GM20000 (cell line): ENCODE results near the gene SREBF1.

Source experiments
- DNase-seq: peaks from one replicate; pipeline ENCODE4 v3.0.0; 2012; ENCODE audit warnings: low spot score
- TF ChIP-seq, protein P1 (sequence below): IDR thresholded peaks from 2 replicates; pipeline ENCODE4 v1.5.1; 2012; ENCODE audit warnings: mild to moderate bottlenecking, control low read depth; ENCODE audit errors: extremely low read depth, missing control alignments

SREBF1 gene

DNA sequence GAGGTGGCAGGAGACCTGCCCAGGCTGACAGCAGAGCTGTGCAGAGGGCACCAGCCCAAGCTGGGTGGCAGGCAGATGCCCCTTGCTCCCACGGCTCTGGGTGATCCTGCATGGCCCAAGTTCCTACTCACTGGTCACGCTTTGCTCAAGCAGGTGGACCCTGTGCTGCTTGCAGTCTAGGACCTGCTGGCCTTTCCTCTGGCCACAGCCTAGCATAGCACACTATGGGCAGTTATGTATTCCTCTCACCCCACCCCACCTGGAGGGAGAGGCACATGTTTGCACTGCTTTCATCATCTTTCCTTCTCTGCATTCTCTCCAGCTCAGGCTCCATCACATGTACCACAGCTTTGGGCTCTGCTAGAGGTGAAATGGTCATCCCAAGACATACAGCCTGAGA, 19.6 kb upstream of the SREBF1 start:
- no peak for DNase-seq
- TF ChIP-seq, protein P1, sequence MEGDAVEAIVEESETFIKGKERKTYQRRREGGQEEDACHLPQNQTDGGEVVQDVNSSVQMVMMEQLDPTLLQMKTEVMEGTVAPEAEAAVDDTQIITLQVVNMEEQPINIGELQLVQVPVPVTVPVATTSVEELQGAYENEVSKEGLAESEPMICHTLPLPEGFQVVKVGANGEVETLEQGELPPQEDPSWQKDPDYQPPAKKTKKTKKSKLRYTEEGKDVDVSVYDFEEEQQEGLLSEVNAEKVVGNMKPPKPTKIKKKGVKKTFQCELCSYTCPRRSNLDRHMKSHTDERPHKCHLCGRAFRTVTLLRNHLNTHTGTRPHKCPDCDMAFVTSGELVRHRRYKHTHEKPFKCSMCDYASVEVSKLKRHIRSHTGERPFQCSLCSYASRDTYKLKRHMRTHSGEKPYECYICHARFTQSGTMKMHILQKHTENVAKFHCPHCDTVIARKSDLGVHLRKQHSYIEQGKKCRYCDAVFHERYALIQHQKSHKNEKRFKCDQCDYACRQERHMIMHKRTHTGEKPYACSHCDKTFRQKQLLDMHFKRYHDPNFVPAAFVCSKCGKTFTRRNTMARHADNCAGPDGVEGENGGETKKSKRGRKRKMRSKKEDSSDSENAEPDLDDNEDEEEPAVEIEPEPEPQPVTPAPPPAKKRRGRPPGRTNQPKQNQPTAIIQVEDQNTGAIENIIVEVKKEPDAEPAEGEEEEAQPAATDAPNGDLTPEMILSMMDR, result no peak

DNA sequence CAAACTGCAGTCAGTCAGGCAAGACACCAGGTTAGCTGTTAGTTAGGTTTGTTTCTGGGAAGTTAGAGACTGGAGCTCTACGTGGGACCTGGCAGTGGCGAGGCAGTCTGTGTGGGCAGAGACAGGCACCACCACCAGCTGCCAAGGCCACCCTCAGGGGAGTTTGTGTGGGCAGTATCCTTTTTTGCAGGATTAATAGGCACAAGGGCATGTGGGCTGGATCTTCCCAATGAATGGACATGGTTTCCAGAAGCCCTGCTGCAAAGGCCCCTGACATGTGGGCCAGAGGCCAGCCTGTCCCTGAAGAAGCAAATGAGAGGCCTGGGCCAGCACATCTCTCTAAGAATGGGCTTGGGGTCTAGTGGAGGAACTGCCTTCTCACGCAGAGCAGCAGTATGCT, 19.2 kb upstream of the SREBF1 start:
- no peak for DNase-seq
- TF ChIP-seq, protein P1, result no peak

DNA sequence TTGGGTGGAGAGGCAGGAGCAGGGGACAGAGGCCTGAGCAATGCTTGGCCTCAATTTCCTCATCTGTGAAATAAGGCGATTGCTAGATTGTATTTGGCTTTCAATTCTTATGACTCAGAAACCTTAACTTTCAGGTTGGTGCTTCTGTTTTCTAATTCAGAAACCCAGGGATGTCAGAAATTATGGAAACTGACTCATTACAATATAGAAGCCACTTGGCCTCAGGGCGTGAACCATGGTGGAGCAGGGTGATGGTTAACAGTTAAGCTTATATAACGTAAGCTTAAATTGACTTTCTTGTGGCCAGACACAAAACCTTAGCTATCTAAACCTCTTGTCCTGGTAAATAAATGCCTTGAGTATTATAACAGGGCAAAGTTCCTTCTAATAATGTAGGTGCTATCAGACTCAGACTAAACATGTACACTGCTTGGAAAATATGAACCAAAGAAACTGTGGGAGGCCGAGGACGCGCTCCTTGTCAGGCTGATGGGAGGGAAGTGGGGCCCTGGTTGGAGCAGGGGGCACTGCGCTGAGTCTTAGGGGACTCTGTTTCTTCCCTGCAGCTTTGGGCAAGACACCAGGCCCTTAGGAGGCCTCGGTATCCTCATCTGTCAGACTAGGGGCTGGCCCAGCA, 17.1 kb upstream of the SREBF1 start:
- DNase-seq, result no peak
- TF ChIP-seq, protein P1, result no peak

DNA sequence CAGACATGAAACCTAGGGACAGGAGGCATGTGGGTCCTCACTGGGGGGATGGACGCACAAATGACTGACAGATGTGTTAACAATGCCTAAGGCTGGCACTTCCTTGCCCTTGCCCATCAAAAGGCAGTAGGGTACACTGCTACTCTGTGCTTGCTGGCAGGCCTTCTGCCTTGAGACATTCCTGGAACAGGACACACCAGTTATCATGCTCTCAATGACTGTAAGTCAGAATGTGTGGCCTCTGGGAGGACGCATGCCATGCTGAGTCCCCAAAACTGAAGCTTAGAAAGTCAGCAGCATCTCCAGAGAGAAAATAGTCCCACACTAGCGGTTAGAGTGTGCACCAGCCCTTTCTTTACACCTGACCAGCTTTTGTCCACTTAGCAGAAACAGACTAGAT, 16.1 kb upstream of the SREBF1 start:
- TF ChIP-seq, protein P1, result no peak
- DNase-seq, result no peak

DNA sequence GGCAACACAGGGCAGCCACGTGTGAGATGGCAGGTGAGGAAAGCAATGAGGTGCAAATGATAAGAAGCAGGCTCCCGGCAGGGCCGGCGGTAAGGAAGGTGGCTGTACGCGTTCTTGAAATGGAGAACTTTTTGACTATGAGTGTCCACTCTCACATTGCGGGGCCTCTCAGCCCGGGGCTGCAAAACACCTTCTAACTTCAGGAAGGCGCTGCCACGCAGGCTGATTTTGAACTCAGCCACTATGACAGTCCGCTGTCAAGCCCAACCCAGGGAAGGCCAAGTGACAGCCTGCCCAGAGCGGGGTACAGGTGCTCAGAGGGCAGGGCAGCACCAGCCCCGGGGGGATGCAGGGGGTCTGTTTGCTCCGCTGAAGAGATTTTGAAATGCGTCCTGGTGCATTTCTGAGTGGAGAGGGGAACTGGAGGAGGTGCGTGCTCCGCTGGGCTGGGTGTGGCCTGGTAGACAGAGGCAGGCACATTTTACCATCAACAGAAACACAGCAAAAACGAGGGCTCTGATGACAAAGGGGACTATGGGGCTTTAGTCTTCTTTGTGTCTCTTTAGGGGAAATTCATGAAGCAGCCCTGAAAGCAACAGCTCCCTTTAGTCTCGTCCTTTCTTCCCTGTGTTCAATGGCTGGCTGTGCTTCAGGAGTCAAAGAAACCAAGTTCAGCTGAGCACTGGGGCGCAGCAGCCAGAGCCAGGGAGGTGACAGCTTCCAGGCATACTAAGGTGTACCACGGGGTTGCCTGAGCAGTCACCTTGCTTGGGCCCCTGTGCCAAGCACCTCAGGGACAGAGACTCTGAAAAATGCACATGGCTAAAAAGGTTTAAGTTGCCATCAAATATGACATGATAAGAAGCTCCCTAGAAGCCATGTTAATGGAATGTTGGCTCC, 14.6 kb upstream of the SREBF1 start:
- TF ChIP-seq, protein P1, result no peak
- no peak for DNase-seq

DNA sequence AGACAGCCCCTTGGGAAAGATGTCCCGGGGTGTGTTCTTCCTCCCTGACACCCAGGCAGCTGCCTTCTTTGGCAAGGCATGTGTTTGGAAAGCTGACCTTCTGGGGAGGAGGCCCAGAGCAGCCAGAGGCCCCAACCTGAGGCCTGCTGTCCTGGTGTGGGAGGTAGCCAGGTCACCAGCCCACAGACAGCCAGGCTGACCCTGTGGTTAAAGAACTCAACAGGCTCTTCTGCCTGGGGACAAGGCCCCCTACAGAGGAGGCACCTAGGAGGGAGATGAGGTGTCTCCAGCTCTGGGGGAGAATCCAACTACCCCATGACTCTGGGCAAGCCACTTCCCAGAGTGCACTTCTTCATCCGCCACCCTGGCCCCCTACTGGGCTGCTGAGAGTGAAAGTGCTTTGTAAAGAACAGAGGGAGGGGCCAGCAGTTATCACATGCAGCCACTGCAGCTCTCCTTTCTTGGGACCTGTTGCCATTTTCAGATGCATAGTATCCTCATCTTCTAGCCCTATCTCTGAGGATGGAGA, 13.1 kb upstream of the SREBF1 start:
- peak; percentile 76 for DNase-seq
- TF ChIP-seq, protein P1, result no peak
